ENCODE data around the gene TBPL2. TPM values are rescaled to one million over a fixed set of nuclear protein-coding genes. Genes with fewer than 3 reads are reported as not detected.

The TBPL2 gene
- total and polyA plus RNA-seq, 2 experiments from 2014 or later, result not detected

DNA sequence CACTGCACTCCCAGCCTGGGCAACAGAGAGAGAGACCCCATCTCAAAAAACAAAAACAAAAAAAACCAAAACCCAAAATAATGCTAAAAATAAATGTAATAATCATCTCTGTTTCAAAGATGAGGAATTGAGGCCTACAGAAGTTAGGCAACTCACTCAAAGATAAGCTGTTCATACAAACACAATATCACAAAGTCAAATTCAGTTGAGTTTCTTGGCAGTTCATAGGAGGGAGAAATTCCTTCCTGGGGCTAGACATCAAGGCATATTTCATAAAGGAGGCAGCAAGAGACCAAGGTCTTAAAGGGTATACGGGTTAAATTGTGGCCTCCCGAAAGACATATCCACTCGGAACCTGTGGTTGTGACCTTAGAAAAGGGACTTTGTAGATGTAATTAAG is 8.7 kb upstream of the TBPL2 start:
- Histone ChIP-seq H3F3A (ENCODE audit: insufficient read depth) (peaks cover 34% of the 10 kb centered on the region), H3K4me2 (ENCODE audit: unreplicated experiment) (no peak overlapping the region), H3K4me1 (ENCODE audit: insufficient read depth) (peaks cover 33% of the 10 kb centered on the region), H3K27ac (no peak overlapping the region; the same call in 1 of the 2 replicates), H3K27me3 (replicated peaks; ENCODE audit: insufficient read depth) (no peaks in the 10 kb centered on the region), H3K4me3 (no peak overlapping the region), H3K9ac (no peak overlapping the region), H3K36me3 (ENCODE audit: low read depth) (no peaks in the 10 kb centered on the region), H3K9me2 (ENCODE audit: insufficient read depth) (no peaks in the 10 kb centered on the region), H2AFZ (no peak overlapping the region), H3K79me2 (ENCODE audit: insufficient read depth) (no peaks in the 10 kb centered on the region), H3K9me3 (ENCODE audit: low read depth) (no peaks in the 10 kb centered on the region), H4K20me1 (ENCODE audit: insufficient read depth) (no peaks in the 10 kb centered on the region)
- 71 to 74% methylated on average over 3 of the region's 3 CpGs for WGBS, 2 experiments (ENCODE audit: low coverage in 1 of 2, low lambda C conversion rate in 2 of 2, missing lambda C conversion rate in 2 of 2)
- no peak for DNase-seq
- in situ Hi-C loops (cut with MboI), result loop anchor here (25.0 kb wide), 2 partner anchors 188 to 1038 kb away; no protein-coding TSS in a partner anchor
- no peak for TF ChIP-seq EZH2 (IDR thresholded peaks at IDR 0.05; ENCODE audit: insufficient read depth, poor library complexity, severe bottlenecking)
- TF ChIP-seq EZH2phosphoT487 (IDR thresholded peaks at IDR 0.05; ENCODE audit: insufficient read depth, low read depth), result no peak

- H3K9me3 ChIP-seq (ENCODE audit: low read depth), result no peaks in the 10 kb centered on the region
- peak; percentile 94 for TF ChIP-seq EZH2phosphoT487 (IDR thresholded peaks at IDR 0.05; ENCODE audit: insufficient read depth, low read depth)
- no peak for TF ChIP-seq EZH2 (IDR thresholded peaks at IDR 0.05; ENCODE audit: insufficient read depth, poor library complexity, severe bottlenecking)
- in situ Hi-C loops (cut with MboI), result loop anchor here (25.0 kb wide), 2 partner anchors 189 to 1039 kb away; no protein-coding TSS in a partner anchor
- 0% methylated on average over 3 of the region's 3 CpGs for WGBS, 2 experiments (ENCODE audit: low coverage in 1 of 2, low lambda C conversion rate in 2 of 2, missing lambda C conversion rate in 2 of 2)
- peaks cover 31% of the 10 kb centered on the region for H3K4me1 ChIP-seq (ENCODE audit: insufficient read depth)
- no peaks in the 10 kb centered on the region for H3K79me2 ChIP-seq (ENCODE audit: insufficient read depth)
- peak overlapping the region; percentile 72 for H3K27ac ChIP-seq
- DNase-seq, result peak; percentile 98
- H3K36me3 ChIP-seq (ENCODE audit: low read depth), result no peaks in the 10 kb centered on the region
- H2AFZ ChIP-seq, result no peak overlapping the region
- peak overlapping the region; percentile 69 for H3K4me2 ChIP-seq (ENCODE audit: unreplicated experiment)
- H3K9ac ChIP-seq, result no peak overlapping the region; the same call in 1 of the 2 replicates
- H3F3A ChIP-seq (ENCODE audit: insufficient read depth), result peaks cover 31% of the 10 kb centered on the region
- no peaks in the 10 kb centered on the region for H3K9me2 ChIP-seq (ENCODE audit: insufficient read depth)
- 0 out of 2 replicates have a peak overlapping the region, but pooled peaks have one; percentile 11 for H3K4me3 ChIP-seq
- H3K27me3 ChIP-seq (replicated peaks; ENCODE audit: insufficient read depth), result no peaks in the 10 kb centered on the region
- H4K20me1 ChIP-seq (ENCODE audit: insufficient read depth), result no peaks in the 10 kb centered on the region
Measured at GRCh38 chr14:55448141-55448614, 7.8 kb upstream of the TBPL2 start.

DNA sequence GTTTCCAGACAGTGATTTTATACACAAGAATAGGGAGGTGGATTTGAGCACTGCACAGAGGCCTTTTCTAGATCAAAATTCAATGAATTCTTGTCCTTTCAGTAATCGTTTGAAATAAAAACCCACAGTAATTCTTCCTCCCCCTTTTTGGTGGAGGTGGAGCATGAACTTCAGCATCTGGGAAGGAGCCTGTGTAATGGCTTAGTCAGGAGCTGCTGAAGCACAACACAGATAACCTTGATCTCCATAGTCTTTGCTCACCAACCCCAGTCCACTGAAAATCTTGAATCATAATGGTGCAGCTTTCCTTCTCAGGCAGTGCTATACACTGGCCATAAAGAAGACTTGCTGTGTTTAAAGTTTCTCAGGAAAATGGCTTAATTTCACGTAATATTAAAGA is 6.4 kb upstream of the TBPL2 start:
- no peaks in the 10 kb centered on the region for H3K9me3 ChIP-seq (ENCODE audit: low read depth)
- H2AFZ ChIP-seq, result peak overlapping the region; percentile 62
- no peaks in the 10 kb centered on the region for H4K20me1 ChIP-seq (ENCODE audit: insufficient read depth)
- 30 to 31% methylated on average over 2 of the region's 2 CpGs for WGBS, 2 experiments (ENCODE audit: low coverage in 1 of 2, low lambda C conversion rate in 2 of 2, missing lambda C conversion rate in 2 of 2)
- H3K36me3 ChIP-seq (ENCODE audit: low read depth), result no peaks in the 10 kb centered on the region
- H3K9ac ChIP-seq, result peak overlapping the region; percentile 51
- no peaks in the 10 kb centered on the region for H3K79me2 ChIP-seq (ENCODE audit: insufficient read depth)
- no peak for TF ChIP-seq EZH2phosphoT487 (IDR thresholded peaks at IDR 0.05; ENCODE audit: insufficient read depth, low read depth)
- H3K4me1 ChIP-seq (ENCODE audit: insufficient read depth), result peaks cover 31% of the 10 kb centered on the region
- H3K27me3 ChIP-seq (replicated peaks; ENCODE audit: insufficient read depth), result no peaks in the 10 kb centered on the region
- H3K9me2 ChIP-seq (ENCODE audit: insufficient read depth), result no peaks in the 10 kb centered on the region
- H3K27ac ChIP-seq, result peak overlapping the region; percentile 72
- in situ Hi-C loops (cut with MboI), result loop anchor here (25.0 kb wide), 2 partner anchors 190 to 1040 kb away; no protein-coding TSS in a partner anchor
- H3K4me3 ChIP-seq, result peak overlapping the region; percentile 19
- peak overlapping the region; percentile 63 for H3K4me2 ChIP-seq (ENCODE audit: unreplicated experiment)
- DNase-seq, result peak; percentile 93
- H3F3A ChIP-seq (ENCODE audit: insufficient read depth), result peaks cover 31% of the 10 kb centered on the region

DNA sequence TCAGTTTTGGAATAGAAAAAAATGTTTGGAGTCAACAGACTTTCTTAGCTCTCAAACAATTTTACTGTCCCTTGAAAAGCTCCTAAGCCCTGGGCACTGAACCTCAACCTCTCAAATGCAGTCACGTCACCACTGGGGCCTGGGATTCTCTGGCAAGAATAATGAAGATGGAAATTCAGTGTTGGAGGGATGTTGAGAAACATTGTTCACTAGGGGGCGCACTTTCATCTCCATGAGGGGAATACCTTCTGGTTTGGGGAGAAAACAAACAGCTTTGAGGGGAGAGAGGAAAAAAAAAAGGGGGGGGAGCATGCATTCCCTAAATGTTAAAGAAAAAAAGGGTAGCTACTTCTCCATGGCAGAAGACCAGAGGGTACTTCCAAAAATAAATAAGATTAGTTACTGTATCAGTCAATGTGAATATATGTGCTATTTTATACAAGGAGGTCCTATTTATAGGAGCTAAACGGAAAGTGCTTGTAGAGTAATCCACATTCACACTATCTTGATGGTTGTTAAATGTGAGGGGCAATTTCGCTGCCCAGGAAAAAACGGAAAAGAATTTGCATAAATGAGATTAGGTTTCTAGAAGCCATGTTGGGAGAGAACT is 5.8 kb upstream of the TBPL2 start:
- Histone ChIP-seq H3K27ac (peak overlapping the region; percentile 72), H3K27me3 (replicated peaks; ENCODE audit: insufficient read depth) (no peaks in the 10 kb centered on the region), H2AFZ (peak overlapping the region; percentile 62), H3K79me2 (ENCODE audit: insufficient read depth) (no peaks in the 10 kb centered on the region), H3K4me1 (ENCODE audit: insufficient read depth) (peaks cover 31% of the 10 kb centered on the region), H3K9me2 (ENCODE audit: insufficient read depth) (no peaks in the 10 kb centered on the region), H3K4me3 (peak overlapping the region; percentile 19), H3K36me3 (ENCODE audit: low read depth) (no peaks in the 10 kb centered on the region), H4K20me1 (ENCODE audit: insufficient read depth) (no peaks in the 10 kb centered on the region), H3K9me3 (ENCODE audit: low read depth) (no peaks in the 10 kb centered on the region), H3F3A (ENCODE audit: insufficient read depth) (peaks cover 29% of the 10 kb centered on the region), H3K4me2 (ENCODE audit: unreplicated experiment) (peak overlapping the region; percentile 63), H3K9ac (peak overlapping the region; percentile 51)
- TF ChIP-seq EZH2phosphoT487 (IDR thresholded peaks at IDR 0.05; ENCODE audit: insufficient read depth, low read depth) (no peak), EZH2 (IDR thresholded peaks at IDR 0.05; ENCODE audit: insufficient read depth, poor library complexity, severe bottlenecking) (no peak)
- 35 to 37% methylated on average over 5 of the region's 5 CpGs for WGBS, 2 experiments (ENCODE audit: low coverage in 1 of 2, low lambda C conversion rate in 2 of 2, missing lambda C conversion rate in 2 of 2)
- DNase-seq, result peak; percentile 93
- in situ Hi-C loops (cut with MboI), result loop anchor here (25.0 kb wide), 2 partner anchors 191 to 1041 kb away; no protein-coding TSS in a partner anchor

Measured in GM23248 (cell line).